WTC11 (cell line): Measurements from ENCODE around the gene FBXO39. TPM values are rescaled to one million over a fixed set of nuclear protein-coding genes. Genes with fewer than 3 reads are reported as not detected.

Experiments
- ATAC-seq: fragments of 200-7000 bp; cut with Tn5 transposase; 2 replicates; pipeline ENCODE4 v1.10.0; 2021; ENCODE audit warnings: mild to moderate bottlenecking, moderate library complexity
- CTCF ChIA-PET: fragments of 300-600 bp; sonication (Branson Sonifier 250); formaldehyde crosslinking; loops from one replicate; lab custom pipeline; 2021; ENCODE audit warnings: antibody characterized with exemption; lab: Charles Lee
- POLR2A ChIA-PET: fragments of 350-600 bp; sonication (Branson Sonifier 250); formaldehyde crosslinking; loops from one replicate; lab custom pipeline; 2021; ENCODE audit warnings: antibody characterized with exemption; lab: Charles Lee
- DNase-seq: peaks from one replicate; pipeline ENCODE4 v3.0.0; 2021; ENCODE audit warnings: low spot score
- H3K27ac Mint-ChIP-seq: 2 replicates; pipeline ENCODE4 v1.8.0; 2021; ENCODE audit warnings: mixed read lengths
- H3K27me3 Mint-ChIP-seq: 2 replicates; pipeline ENCODE4 v1.8.0; 2021; ENCODE audit warnings: low read depth, mild to moderate bottlenecking, moderate library complexity, mixed read lengths
- H3K36me3 Mint-ChIP-seq: 2 replicates; pipeline ENCODE4 v1.8.0; 2021; ENCODE audit warnings: mixed read lengths
- H3K4me1 Mint-ChIP-seq: 2 replicates; pipeline ENCODE4 v1.8.0; 2022; ENCODE audit warnings: mixed read lengths
- H3K4me3 Mint-ChIP-seq: 2 replicates; pipeline ENCODE4 v1.8.0; 2021; ENCODE audit warnings: mild to moderate bottlenecking, moderate library complexity, mixed read lengths
- H3K9me3 Mint-ChIP-seq: 2 replicates; pipeline ENCODE4 v1.8.0; 2021; ENCODE audit warnings: mixed read lengths
- ATF3 ChIP-seq: sonication (generic); formaldehyde crosslinking; conservative IDR thresholded peaks from 2 replicates; pipeline ENCODE4 v1.8.1; 2022; ENCODE audit warnings: mild to moderate bottlenecking, missing genetic modification reagents
- ATF6 ChIP-seq: sonication (generic); formaldehyde crosslinking; IDR thresholded peaks from 2 replicates; pipeline ENCODE4 v1.8.1; 2023; ENCODE audit warnings: mild to moderate bottlenecking, missing genetic modification reagents
- ETV6 ChIP-seq: sonication (generic); formaldehyde crosslinking; IDR thresholded peaks from 2 replicates; pipeline ENCODE4 v1.8.1; 2022; ENCODE audit warnings: mild to moderate bottlenecking, missing genetic modification reagents
- GABPB1 ChIP-seq: sonication (generic); formaldehyde crosslinking; IDR thresholded peaks from 2 replicates; pipeline ENCODE4 v1.8.1; 2023; ENCODE audit warnings: mild to moderate bottlenecking, missing genetic modification reagents
- MLX ChIP-seq: sonication (generic); formaldehyde crosslinking; IDR thresholded peaks from 2 replicates; pipeline ENCODE4 v1.8.1; 2023; ENCODE audit warnings: mild to moderate bottlenecking, missing genetic modification reagents, moderate library complexity
- NR3C1 ChIP-seq: sonication (generic); formaldehyde crosslinking; conservative IDR thresholded peaks from 2 replicates; pipeline ENCODE4 v1.8.1; 2023; ENCODE audit warnings: low read depth, mild to moderate bottlenecking, missing genetic modification reagents
- USF1 ChIP-seq: sonication (generic); formaldehyde crosslinking; IDR thresholded peaks from 2 replicates; pipeline ENCODE4 v1.8.0; 2022; ENCODE audit warnings: mild to moderate bottlenecking, missing genetic modification reagents
- ZNF138 ChIP-seq: sonication (generic); formaldehyde crosslinking; conservative IDR thresholded peaks from 2 replicates; pipeline ENCODE4 v1.8.1; 2022; ENCODE audit warnings: mild to moderate bottlenecking, moderate library complexity, missing genetic modification reagents
- ZNF263 ChIP-seq: sonication (generic); formaldehyde crosslinking; IDR thresholded peaks from 2 replicates; pipeline ENCODE4 v1.8.1; 2022; ENCODE audit warnings: low read depth, mild to moderate bottlenecking, moderate library complexity, missing genetic modification reagents
- total RNA-seq: library from RNA; stranded (reverse); gene quantifications from 3 replicates; pipeline ENCODE4 v1.2.3, GENCODE V29; 2021

Gene FBXO39
- total RNA-seq, 1 experiment from 2014 or later, result not detected

GRCh38 chr17:6787081-6787693 is 11.2 kb downstream of the FBXO39 start:
- no peaks in the 10 kb centered on the region for H3K4me1 Mint-ChIP-seq
- peaks cover 17% of the 10 kb centered on the region for H3K27me3 Mint-ChIP-seq
- POLR2A ChIA-PET, result no interaction called here
- no peak for ATAC-seq
- TF ChIP-seq USF1 (CRISPR knock-in tag) (no peak), MLX (no peak), ATF3 (CRISPR knock-in tag) (no peak)
- TF ChIP-seq, all 79 proteins: peak for 0
- no peak for DNase-seq
- CTCF ChIA-PET, result interaction anchor here (0.6 to 1.8 kb wide), 6 partner anchors 11 to 1178 kb away, joined by 3 to 5 read pairs (median 3); partner anchors contain the start of gene FBXO39
- no peaks in the 10 kb centered on the region for H3K36me3 Mint-ChIP-seq
- no peak overlapping the region for H3K27ac Mint-ChIP-seq
- peaks cover 3% of the 10 kb centered on the region; the same call in 1 of the 2 replicates for H3K9me3 Mint-ChIP-seq
- no peak overlapping the region for H3K4me3 Mint-ChIP-seq

- ChIA-PET POLR2A (no interaction called here), CTCF (interaction anchor here (1.0 kb wide), 1 partner anchor 215 kb away, joined by 4 read pairs; no protein-coding TSS in a partner anchor)
- Mint-ChIP-seq H3K4me1 (no peaks in the 10 kb centered on the region), H3K27me3 (peaks cover 17% of the 10 kb centered on the region), H3K4me3 (no peak overlapping the region), H3K27ac (no peak overlapping the region), H3K9me3 (peaks cover 3% of the 10 kb centered on the region; the same call in 1 of the 2 replicates), H3K36me3 (no peaks in the 10 kb centered on the region)
- DNase-seq (no peak), ATAC-seq (no peak)
- TF ChIP-seq ZNF263 (CRISPR knock-in tag) (no peak), ETV6 (CRISPR knock-in tag) (no peak)
Measured at GRCh38 chr17:6789146-6789545, 13.1 kb downstream of the FBXO39 start.

- DNase-seq (no peak), ATAC-seq (no peak)
- Mint-ChIP-seq H3K27me3 (peaks cover 12% of the 10 kb centered on the region), H3K4me3 (no peak overlapping the region), H3K36me3 (no peaks in the 10 kb centered on the region)
- POLR2A ChIA-PET, result no interaction called here
- CTCF ChIA-PET, result no interaction called here
- no peak for TF ChIP-seq NR3C1 (CRISPR knock-in tag)
- no peak for TF ChIP-seq ZNF138 (CRISPR knock-in tag)
- TF ChIP-seq, all 79 proteins: peak for 0
- H3K9me3 Mint-ChIP-seq, result no peaks in the 10 kb centered on the region
- H3K4me1 Mint-ChIP-seq, result peaks cover 2% of the 10 kb centered on the region; the same call in 1 of the 2 replicates
- H3K27ac Mint-ChIP-seq, result no peak overlapping the region
Measured at GRCh38 chr17:6793748-6794493, 17.9 kb downstream of the FBXO39 start.

- H3K36me3 Mint-ChIP-seq, result no peaks in the 10 kb centered on the region
- H3K4me1 Mint-ChIP-seq, result peaks cover 20% of the 10 kb centered on the region
- H3K27ac Mint-ChIP-seq, result no peak overlapping the region
- no peak for DNase-seq
- no peaks in the 10 kb centered on the region for H3K9me3 Mint-ChIP-seq
- H3K4me3 Mint-ChIP-seq, result no peak overlapping the region
- ATAC-seq, result no peak
- peaks cover 4% of the 10 kb centered on the region for H3K27me3 Mint-ChIP-seq
- TF ChIP-seq GABPB1 (CRISPR knock-in tag) (peak; percentile 51), ATF6 (no peak)
- POLR2A ChIA-PET, result no interaction called here
- CTCF ChIA-PET, result interaction anchor here (0.8 to 1.4 kb wide), 3 partner anchors 48 to 95 kb away, joined by 3 read pairs; no protein-coding TSS in a partner anchor
Measured at GRCh38 chr17:6796017-6796886, 20.2 kb downstream of the FBXO39 start.
